Measurements from ENCODE around the gene PPFIBP2. TPM values are rescaled to one million over a fixed set of nuclear protein-coding genes. Genes with fewer than 3 reads are reported as not detected.

PPFIBP2 gene
- total RNA-seq, 5 donors from 2014 or later (not counting 1 experiment from before 2014, with no cell fraction given): 12.5 to 46.6 (median 35.2) TPM

GRCh38 chr11:7520011-7520942 is 6.5 kb downstream of the PPFIBP2 start:
- CTCF ChIA-PET: interaction anchor here in 1 of 2 donors (0.5 to 2.0 kb wide), 3 partner anchors 14 to 1029 kb away, joined by 3 to 5 read pairs (median 3); no protein-coding TSS in a partner anchor
- peaks cover 29 to 71% of the 10 kb centered on the region in 2 experiments for H3K4me1 ChIP-seq (ENCODE audit: control insufficient read depth in 1 of 2, extremely low read depth in 1 of 2, insufficient read depth in 2 of 2, low read length in 2 of 2)
- H3K27ac ChIP-seq (ENCODE audit: low read length): no peak overlapping the region
- H3K27me3 ChIP-seq (replicated peaks in 1 of 2; ENCODE audit: control insufficient read depth in 2 of 2, extremely low read depth in 1 of 2, insufficient read depth in 2 of 2, low read length in 1 of 2): no peaks in the 10 kb centered on the region
- ATAC-seq (replicated peaks in 1 of 4) (peak in 1 of 4 experiments; percentile 4), DNase-seq (peak in 1 of 35 experiments; percentile 14)
- Mint-ChIP-seq H3K27ac (no peak overlapping the region), H3K4me1 (peaks cover 44 to 61% (median 56%) of the 10 kb centered on the region in 3 donors), H3K4me3 (no peak overlapping the region), H3K36me3 (no peaks in the 10 kb centered on the region), H3K27me3 (peaks cover 0 to 3% of the 10 kb centered on the region in 2 donors), H3K9me3 (peaks cover 0 to 10% (median 0%) of the 10 kb centered on the region in 3 donors)
- POLR2A ChIA-PET: no interaction called here
- H3K9me3 ChIP-seq: no peaks in the 10 kb centered on the region
- H3K4me3 ChIP-seq (ENCODE audit: control insufficient read depth in 1 of 2, extremely low read depth in 1 of 2, low read length in 1 of 2): no peak overlapping the region
- WGBS (ENCODE audit: insufficient coverage): 76% methylated on average over 10 of the region's 18 CpGs
- no peaks in the 10 kb centered on the region for H3K36me3 ChIP-seq (ENCODE audit: control insufficient read depth in 2 of 2, extremely low read depth in 1 of 2, insufficient read depth in 1 of 2, low read length in 1 of 2)

- Histone ChIP-seq H3K27me3 (replicated peaks in 1 of 2; ENCODE audit: control insufficient read depth in 2 of 2, extremely low read depth in 1 of 2, insufficient read depth in 2 of 2, low read length in 1 of 2) (no peaks in the 10 kb centered on the region), H3K27ac (ENCODE audit: low read length) (no peak overlapping the region), H3K4me3 (ENCODE audit: control insufficient read depth in 1 of 2, extremely low read depth in 1 of 2, low read length in 1 of 2) (no peak overlapping the region), H3K36me3 (ENCODE audit: control insufficient read depth in 2 of 2, extremely low read depth in 1 of 2, insufficient read depth in 1 of 2, low read length in 1 of 2) (no peaks in the 10 kb centered on the region), H3K4me1 (ENCODE audit: control insufficient read depth in 1 of 2, extremely low read depth in 1 of 2, insufficient read depth in 2 of 2, low read length in 2 of 2) (peaks cover 31 to 73% of the 10 kb centered on the region in 2 experiments), H3K9me3 (no peaks in the 10 kb centered on the region)
- Mint-ChIP-seq H3K4me3 (no peak overlapping the region), H3K36me3 (no peaks in the 10 kb centered on the region), H3K4me1 (peaks cover 43 to 61% (median 55%) of the 10 kb centered on the region in 3 donors), H3K9me3 (peaks cover 0 to 10% (median 0%) of the 10 kb centered on the region in 3 donors), H3K27ac (no peak overlapping the region), H3K27me3 (peaks cover 0 to 2% of the 10 kb centered on the region in 2 donors)
- ATAC-seq (replicated peaks in 1 of 4) (peak; percentile 40 to 62 (median 56)), DNase-seq (peak in 1 of 35 experiments; percentile 32)
- CTCF ChIA-PET: interaction anchor here (0.5 to 2.0 kb wide), 5 partner anchors 8 to 1030 kb away, joined by 3 to 5 read pairs (median 3); partner anchors contain the start of gene PPFIBP2 (in 1 of the 2)
- POLR2A ChIA-PET: interaction anchor here in 1 of 2 donors (0.9 kb wide), 1 partner anchor 12 kb away, joined by 3 read pairs; no protein-coding TSS in a partner anchor
- no CpG with 5 or more reads among the region's 2 CpGs for WGBS (ENCODE audit: insufficient coverage)
Measured at GRCh38 chr11:7520981-7521487, 7.2 kb downstream of the PPFIBP2 start.

- peaks cover 41 to 59% (median 53%) of the 10 kb centered on the region in 3 donors for H3K4me1 Mint-ChIP-seq
Measured at GRCh38 chr11:7522121-7522520, 8.3 kb downstream of the PPFIBP2 start.

GRCh38 chr11:7522546-7522945 is 8.7 kb downstream of the PPFIBP2 start:
- peaks cover 0 to 10% (median 0%) of the 10 kb centered on the region in 3 donors for H3K9me3 Mint-ChIP-seq
- no peaks in the 10 kb centered on the region for H3K36me3 ChIP-seq (ENCODE audit: control insufficient read depth in 2 of 2, extremely low read depth in 1 of 2, insufficient read depth in 1 of 2, low read length in 1 of 2)
- ChIA-PET POLR2A (no interaction called here), CTCF (interaction anchor here in 1 of 2 donors (0.9 kb wide), 1 partner anchor 9 kb away, joined by 3 read pairs; the partner anchor contains the start of gene PPFIBP2)
- no peak for DNase-seq
- peaks cover 45 to 59% (median 53%) of the 10 kb centered on the region in 3 donors for H3K4me1 Mint-ChIP-seq
- H3K27me3 ChIP-seq (replicated peaks in 1 of 2; ENCODE audit: control insufficient read depth in 2 of 2, extremely low read depth in 1 of 2, insufficient read depth in 2 of 2, low read length in 1 of 2): no peaks in the 10 kb centered on the region
- H3K36me3 Mint-ChIP-seq: no peaks in the 10 kb centered on the region
- no peak overlapping the region for H3K27ac Mint-ChIP-seq
- no peaks in the 10 kb centered on the region for H3K9me3 ChIP-seq
- H3K4me1 ChIP-seq (ENCODE audit: control insufficient read depth in 1 of 2, extremely low read depth in 1 of 2, insufficient read depth in 2 of 2, low read length in 2 of 2): peaks cover 38 to 77% of the 10 kb centered on the region in 2 experiments
- 75% methylated on average over 1 of the region's 4 CpGs for WGBS (ENCODE audit: insufficient coverage)
- H3K4me3 ChIP-seq (ENCODE audit: control insufficient read depth in 1 of 2, extremely low read depth in 1 of 2, low read length in 1 of 2): no peak overlapping the region
- ATAC-seq (replicated peaks in 1 of 4): no peak
- no peak overlapping the region for H3K27ac ChIP-seq (ENCODE audit: low read length)
- no peak overlapping the region for H3K4me3 Mint-ChIP-seq
- H3K27me3 Mint-ChIP-seq: no peaks in the 10 kb centered on the region

More at GRCh38 chr11:7522121-7522520, 8.3 kb downstream of the PPFIBP2 start:
- Mint-ChIP-seq H3K27ac (no peak overlapping the region), H3K36me3 (no peaks in the 10 kb centered on the region), H3K9me3 (peaks cover 0 to 10% (median 0%) of the 10 kb centered on the region in 3 donors), H3K27me3 (no peaks in the 10 kb centered on the region), H3K4me3 (no peak overlapping the region)
- no peak overlapping the region for H3K4me3 ChIP-seq (ENCODE audit: control insufficient read depth in 1 of 2, extremely low read depth in 1 of 2, low read length in 1 of 2)
- H3K9me3 ChIP-seq: no peaks in the 10 kb centered on the region
- H3K36me3 ChIP-seq (ENCODE audit: control insufficient read depth in 2 of 2, extremely low read depth in 1 of 2, insufficient read depth in 1 of 2, low read length in 1 of 2): no peaks in the 10 kb centered on the region
- ATAC-seq (replicated peaks in 1 of 4) (no peak), DNase-seq (no peak)
- ChIA-PET POLR2A (no interaction called here), CTCF (interaction anchor here (0.9 to 2.0 kb wide), 3 partner anchors 9 to 12 kb away, joined by 3 to 5 read pairs (median 5); partner anchors contain the start of gene PPFIBP2 (in 2 of the 2))
- no peaks in the 10 kb centered on the region for H3K27me3 ChIP-seq (replicated peaks in 1 of 2; ENCODE audit: control insufficient read depth in 2 of 2, extremely low read depth in 1 of 2, insufficient read depth in 2 of 2, low read length in 1 of 2)
- H3K4me1 ChIP-seq (ENCODE audit: control insufficient read depth in 1 of 2, extremely low read depth in 1 of 2, insufficient read depth in 2 of 2, low read length in 2 of 2): peaks cover 35 to 74% of the 10 kb centered on the region in 2 experiments
- no peak overlapping the region for H3K27ac ChIP-seq (ENCODE audit: low read length)
- WGBS (ENCODE audit: insufficient coverage): 64% methylated on average over 3 of the region's 4 CpGs

- H3K9me3 Mint-ChIP-seq: peaks cover 0 to 5% (median 0%) of the 10 kb centered on the region in 3 donors
- Histone ChIP-seq H3K36me3 (ENCODE audit: control insufficient read depth in 2 of 2, extremely low read depth in 1 of 2, insufficient read depth in 1 of 2, low read length in 1 of 2) (no peaks in the 10 kb centered on the region), H3K27ac (ENCODE audit: low read length) (no peak overlapping the region), H3K4me1 (ENCODE audit: control insufficient read depth in 1 of 2, extremely low read depth in 1 of 2, insufficient read depth in 2 of 2, low read length in 2 of 2) (peaks cover 48 to 87% of the 10 kb centered on the region in 2 experiments), H3K4me3 (ENCODE audit: control insufficient read depth in 1 of 2, extremely low read depth in 1 of 2, low read length in 1 of 2) (no peak overlapping the region), H3K27me3 (replicated peaks in 1 of 2; ENCODE audit: control insufficient read depth in 2 of 2, extremely low read depth in 1 of 2, insufficient read depth in 2 of 2, low read length in 1 of 2) (no peaks in the 10 kb centered on the region), H3K9me3 (no peaks in the 10 kb centered on the region)
- no peak for ATAC-seq (replicated peaks in 1 of 4)
- H3K4me3 Mint-ChIP-seq: peak overlapping the region in 1 of 3 donors; percentile 1
- no peak for DNase-seq
- peak overlapping the region in 1 of 2 donors; percentile 3 for H3K27ac Mint-ChIP-seq
- no peaks in the 10 kb centered on the region for H3K27me3 Mint-ChIP-seq
- peaks cover 52 to 59% (median 57%) of the 10 kb centered on the region in 3 donors for H3K4me1 Mint-ChIP-seq
- ChIA-PET CTCF (no interaction called here), POLR2A (no interaction called here)
- 76% methylated on average over 2 of the region's 6 CpGs for WGBS (ENCODE audit: insufficient coverage)
- H3K36me3 Mint-ChIP-seq: no peaks in the 10 kb centered on the region
Measured at GRCh38 chr11:7523416-7524210, 9.8 kb downstream of the PPFIBP2 start.

All from T-cell (primary cell).